ENCODE measurements around the gene STK38L. TPM values are rescaled to one million over a fixed set of nuclear protein-coding genes. Genes with fewer than 3 reads are reported as not detected.

Gene STK38L
- total RNA-seq, 4 donors from 2014 or later: 70.0 to 111 (median 79.2) TPM

GRCh38 chr12:27261866-27262265, 17.8 kb downstream of the STK38L start:
- Histone ChIP-seq H3K9me3 (no peaks in the 10 kb centered on the region), H3K27me3 (no peaks in the 10 kb centered on the region), H3K36me3 (no peaks in the 10 kb centered on the region), H3K4me1 (peaks cover 11 to 79% (median 22%) of the 10 kb centered on the region in 3 donors), H3K27ac (peak overlapping the region in 3 of 4 donors; percentile 80 to 88 (median 83)), H3K4me3 (no peak overlapping the region)
- ATAC-seq: no peak
- TF ChIP-seq POLR2A (IDR thresholded peaks at IDR 0.05) (no peak), EP300 (IDR thresholded peaks at IDR 0.05) (no peak), POLR2AphosphoS5 (IDR thresholded peaks at IDR 0.05) (no peak)
- TF ChIP-seq, protein P1, sequence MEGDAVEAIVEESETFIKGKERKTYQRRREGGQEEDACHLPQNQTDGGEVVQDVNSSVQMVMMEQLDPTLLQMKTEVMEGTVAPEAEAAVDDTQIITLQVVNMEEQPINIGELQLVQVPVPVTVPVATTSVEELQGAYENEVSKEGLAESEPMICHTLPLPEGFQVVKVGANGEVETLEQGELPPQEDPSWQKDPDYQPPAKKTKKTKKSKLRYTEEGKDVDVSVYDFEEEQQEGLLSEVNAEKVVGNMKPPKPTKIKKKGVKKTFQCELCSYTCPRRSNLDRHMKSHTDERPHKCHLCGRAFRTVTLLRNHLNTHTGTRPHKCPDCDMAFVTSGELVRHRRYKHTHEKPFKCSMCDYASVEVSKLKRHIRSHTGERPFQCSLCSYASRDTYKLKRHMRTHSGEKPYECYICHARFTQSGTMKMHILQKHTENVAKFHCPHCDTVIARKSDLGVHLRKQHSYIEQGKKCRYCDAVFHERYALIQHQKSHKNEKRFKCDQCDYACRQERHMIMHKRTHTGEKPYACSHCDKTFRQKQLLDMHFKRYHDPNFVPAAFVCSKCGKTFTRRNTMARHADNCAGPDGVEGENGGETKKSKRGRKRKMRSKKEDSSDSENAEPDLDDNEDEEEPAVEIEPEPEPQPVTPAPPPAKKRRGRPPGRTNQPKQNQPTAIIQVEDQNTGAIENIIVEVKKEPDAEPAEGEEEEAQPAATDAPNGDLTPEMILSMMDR (IDR thresholded peaks at IDR 0.05): no peak
- 39 to 63% methylated on average over 3 of the region's 3 CpGs for WGBS, 2 donors (ENCODE audit: low coverage in 1 of 2)

DNA sequence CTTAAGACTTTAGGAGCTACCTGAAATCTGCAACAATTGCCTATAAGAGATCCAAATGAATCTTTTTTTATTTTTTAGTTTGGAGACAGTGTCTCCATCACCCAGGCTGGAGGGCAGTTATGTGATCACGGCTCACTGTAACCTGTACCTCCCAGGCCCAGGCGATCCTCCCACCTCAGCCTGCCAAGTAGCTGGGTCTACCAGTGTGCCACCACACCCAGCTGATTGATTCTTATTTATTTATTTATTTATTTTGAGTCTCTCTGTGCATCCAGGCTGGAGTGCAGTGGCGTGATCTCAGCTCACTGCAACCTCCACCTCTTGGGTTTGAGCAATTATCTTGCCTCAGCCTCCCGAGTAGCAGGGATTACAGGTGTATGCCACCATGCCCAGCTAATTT, 26.1 kb downstream of the STK38L start:
- WGBS, 2 donors (ENCODE audit: low coverage in 1 of 2): 95 to 97% methylated on average over 4 of the region's 4 CpGs
- no peaks in the 10 kb centered on the region for H3K36me3 ChIP-seq
- H3K27me3 ChIP-seq: no peaks in the 10 kb centered on the region
- H3K4me3 ChIP-seq: no peak overlapping the region
- no peak for ATAC-seq
- no peaks in the 10 kb centered on the region for H3K9me3 ChIP-seq
- peak overlapping the region in 1 of 4 donors; percentile 84 for H3K27ac ChIP-seq
- H3K4me1 ChIP-seq: peaks cover 2 to 59% (median 24%) of the 10 kb centered on the region in 3 donors
- TF ChIP-seq EP300 (IDR thresholded peaks at IDR 0.05) (no peak), POLR2AphosphoS5 (IDR thresholded peaks at IDR 0.05) (no peak), POLR2A (IDR thresholded peaks at IDR 0.05) (no peak)
- TF ChIP-seq, protein P1 (IDR thresholded peaks at IDR 0.05): no peak

DNA sequence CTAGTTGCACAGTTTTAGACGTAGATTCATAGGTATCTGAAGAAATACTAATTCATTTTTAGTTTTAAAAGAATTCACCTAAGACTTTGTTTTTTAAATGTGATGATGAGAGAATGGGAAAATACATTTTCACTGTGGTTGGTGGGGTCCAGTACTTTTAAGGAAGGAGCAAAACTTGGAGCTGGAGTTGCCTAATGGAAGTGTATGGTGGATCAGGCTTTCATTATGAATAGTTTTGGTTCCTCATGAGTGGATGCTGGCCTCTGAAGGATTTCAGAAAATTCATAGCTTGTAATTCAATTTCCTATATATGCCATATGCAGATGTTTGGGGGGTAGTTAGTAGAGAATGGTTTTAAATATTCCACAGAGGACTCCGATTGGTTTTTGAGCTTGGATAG, 27.1 kb downstream of the STK38L start:
- Histone ChIP-seq H3K27ac (peak overlapping the region in 3 of 4 donors; percentile 29 to 84 (median 65)), H3K4me1 (peaks cover 2 to 64% (median 27%) of the 10 kb centered on the region in 3 donors), H3K36me3 (no peaks in the 10 kb centered on the region), H3K4me3 (no peak overlapping the region), H3K9me3 (no peaks in the 10 kb centered on the region), H3K27me3 (no peaks in the 10 kb centered on the region)
- no peak for ATAC-seq
- TF ChIP-seq EP300 (IDR thresholded peaks at IDR 0.05): no peak
- no peak for TF ChIP-seq POLR2AphosphoS5 (IDR thresholded peaks at IDR 0.05)
- TF ChIP-seq, protein P1 (IDR thresholded peaks at IDR 0.05): no peak
- TF ChIP-seq POLR2A (IDR thresholded peaks at IDR 0.05): no peak
- WGBS, 2 donors (ENCODE audit: low coverage in 1 of 2): 88 to 95% methylated on average over 1 to 2 of the region's 2 CpGs

DNA sequence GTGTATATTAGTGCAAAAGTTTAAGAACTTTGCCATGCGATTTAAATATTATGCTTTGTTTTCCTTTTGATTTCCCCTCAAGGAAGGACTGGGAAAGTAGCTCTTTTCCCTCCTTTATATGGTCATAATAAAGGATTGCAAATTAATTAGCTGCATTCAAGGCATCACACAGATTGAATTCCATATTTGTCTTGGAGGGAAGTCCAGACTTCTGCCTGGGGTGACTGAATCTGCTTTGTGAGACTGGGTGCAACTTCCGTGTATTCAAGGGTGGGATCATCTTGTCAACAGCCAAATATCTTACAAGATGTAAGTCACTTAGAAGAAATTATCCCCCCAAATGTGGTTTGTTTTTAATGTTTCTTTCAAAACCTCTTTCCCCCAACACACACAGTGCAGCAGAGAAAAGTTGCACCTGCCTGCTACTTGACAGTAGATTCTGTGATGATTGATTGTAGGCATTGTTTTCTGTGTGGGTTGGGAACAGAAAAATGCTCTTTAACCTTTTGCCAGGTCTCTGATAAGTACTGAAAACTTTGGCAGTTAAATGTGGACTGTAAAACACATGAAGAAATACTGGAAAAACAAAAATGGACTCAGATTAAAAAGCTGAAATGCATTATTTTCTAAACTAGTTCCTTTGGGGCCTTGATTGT, 28.4 kb downstream of the STK38L start:
- TF ChIP-seq EP300 (IDR thresholded peaks at IDR 0.05) (no peak), POLR2AphosphoS5 (IDR thresholded peaks at IDR 0.05) (no peak), POLR2A (IDR thresholded peaks at IDR 0.05) (no peak)
- TF ChIP-seq, protein P1 (IDR thresholded peaks at IDR 0.05): no peak
- Histone ChIP-seq H3K4me3 (peak overlapping the region; percentile 24 to 28), H3K4me1 (peaks cover 7 to 73% (median 34%) of the 10 kb centered on the region in 3 donors), H3K27me3 (no peaks in the 10 kb centered on the region), H3K9me3 (no peaks in the 10 kb centered on the region), H3K27ac (peak overlapping the region; percentile 65 to 84 (median 73)), H3K36me3 (no peaks in the 10 kb centered on the region)
- WGBS, 2 donors (ENCODE audit: low coverage in 1 of 2): 15 to 43% methylated on average over 1 to 2 of the region's 2 CpGs
- peak; percentile 67 for ATAC-seq

GRCh38 chr12:27273114-27273513, 29.0 kb downstream of the STK38L start:
- H3K27ac ChIP-seq: peak overlapping the region; percentile 46 to 84 (median 71)
- H3K36me3 ChIP-seq: no peaks in the 10 kb centered on the region
- peaks cover 10 to 79% (median 39%) of the 10 kb centered on the region in 3 donors for H3K4me1 ChIP-seq
- TF ChIP-seq POLR2AphosphoS5 (IDR thresholded peaks at IDR 0.05) (no peak), POLR2A (IDR thresholded peaks at IDR 0.05) (no peak), EP300 (IDR thresholded peaks at IDR 0.05) (no peak)
- TF ChIP-seq, protein P1 (IDR thresholded peaks at IDR 0.05): no peak
- no peak overlapping the region for H3K4me3 ChIP-seq
- WGBS, 2 donors (ENCODE audit: low coverage in 1 of 2): 74% methylated on average over 5 of the region's 5 CpGs
- H3K27me3 ChIP-seq: no peaks in the 10 kb centered on the region
- ATAC-seq: no peak
- no peaks in the 10 kb centered on the region for H3K9me3 ChIP-seq
